ENCODE measurements around the gene HERPUD1.
A peak's percentile ranks its signal among the peaks of the same experiment; 100 is the strongest.

Gene HERPUD1

GRCh38 chr16:56916571-56917403 lies 15.2 kb upstream of the HERPUD1 start:
- H3K9me3 Mint-ChIP-seq = peaks cover 4% of the 10 kb centered on the region
- H3K4me3 Mint-ChIP-seq = peak overlapping the region; percentile 8
- peaks cover 37% of the 10 kb centered on the region for H3K4me1 Mint-ChIP-seq
- H3K27me3 Mint-ChIP-seq = peaks cover 66% of the 10 kb centered on the region
- peak overlapping the region; percentile 91 for H3K27ac Mint-ChIP-seq
- CTCF ChIA-PET = interaction anchor here (0.6 kb wide), 1 partner anchor 38 kb away, joined by 3 read pairs; no protein-coding TSS in a partner anchor
- peak; percentile 62 for DNase-seq
- H3K36me3 Mint-ChIP-seq = peaks cover 9% of the 10 kb centered on the region

DNA sequence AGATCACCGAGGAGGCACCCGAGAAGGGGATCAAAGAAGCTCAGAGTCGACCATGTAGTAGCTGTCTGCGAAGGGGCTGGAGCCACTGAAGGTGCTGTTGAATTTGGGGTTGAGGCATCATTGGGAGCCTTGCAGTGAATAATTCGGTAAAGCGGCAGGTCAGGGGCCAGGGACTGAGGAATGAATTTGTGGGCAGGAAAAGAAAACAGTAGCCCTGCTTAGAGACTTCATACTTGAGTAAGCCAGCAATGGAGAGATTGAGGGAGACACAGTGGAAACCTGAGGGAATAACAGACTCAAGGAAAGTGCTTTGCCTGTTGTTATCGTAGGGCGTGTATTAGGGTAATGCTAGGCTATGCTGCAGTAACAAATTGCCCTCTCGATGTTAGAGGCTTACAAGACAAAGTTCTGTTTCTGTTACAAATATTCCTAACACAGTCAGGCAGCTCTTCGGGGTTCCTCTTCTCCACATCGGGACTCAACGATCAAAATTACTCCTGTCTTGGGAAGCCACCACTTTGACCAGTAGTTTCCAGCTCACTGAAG lies 13.4 kb upstream of the HERPUD1 start:
- Mint-ChIP-seq H3K4me1 (peaks cover 28% of the 10 kb centered on the region), H3K4me3 (no peak overlapping the region), H3K36me3 (peaks cover 9% of the 10 kb centered on the region), H3K27me3 (peaks cover 55% of the 10 kb centered on the region), H3K9me3 (peaks cover 4% of the 10 kb centered on the region), H3K27ac (no peak overlapping the region)
- CTCF ChIA-PET = interaction anchor here (1.1 to 1.3 kb wide), 2 partner anchors 8 to 12 kb away, joined by 3 to 4 read pairs; no protein-coding TSS in a partner anchor
- DNase-seq = no peak

- Mint-ChIP-seq H3K27ac (no peak overlapping the region), H3K27me3 (peaks cover 48% of the 10 kb centered on the region), H3K9me3 (peaks cover 4% of the 10 kb centered on the region), H3K36me3 (peaks cover 9% of the 10 kb centered on the region), H3K4me3 (no peak overlapping the region), H3K4me1 (peaks cover 28% of the 10 kb centered on the region)
- no peak for DNase-seq
- CTCF ChIA-PET = interaction anchor here (0.6 to 1.3 kb wide), 3 partner anchors 9 to 25 kb away, joined by 3 to 4 read pairs (median 3); no protein-coding TSS in a partner anchor
These were observed 12.7 kb upstream of the HERPUD1 start for GRCh38 chr16:56919099-56919800.

DNA sequence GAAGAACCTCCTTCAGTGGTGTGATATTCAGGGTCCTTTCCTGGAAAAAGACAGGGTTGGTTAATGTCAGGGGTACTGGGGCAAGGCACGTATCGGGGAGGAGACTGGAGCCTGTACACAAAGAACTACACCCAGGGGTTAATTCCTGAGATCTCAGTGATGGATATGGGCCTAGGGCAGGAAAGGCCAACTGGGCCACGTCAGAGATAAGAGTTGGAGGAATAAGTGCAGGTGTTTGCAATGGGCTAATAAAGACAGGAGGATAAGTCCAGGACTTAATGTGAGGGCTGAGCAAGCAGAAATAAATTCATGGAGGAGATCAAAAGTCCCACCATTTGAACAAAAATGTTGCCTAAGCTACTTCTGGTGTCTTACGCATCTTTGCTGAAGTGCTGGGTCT lies 10.4 kb upstream of the HERPUD1 start:
- Mint-ChIP-seq H3K4me1 (peaks cover 25% of the 10 kb centered on the region), H3K27me3 (peaks cover 37% of the 10 kb centered on the region), H3K4me3 (no peak overlapping the region), H3K9me3 (peaks cover 4% of the 10 kb centered on the region), H3K27ac (no peak overlapping the region), H3K36me3 (peaks cover 8% of the 10 kb centered on the region)
- CTCF ChIA-PET = no interaction called here
- DNase-seq = no peak

- CTCF ChIA-PET = no interaction called here
- Mint-ChIP-seq H3K36me3 (no peaks in the 10 kb centered on the region), H3K4me3 (no peak overlapping the region), H3K9me3 (no peaks in the 10 kb centered on the region), H3K4me1 (peaks cover 6% of the 10 kb centered on the region), H3K27ac (no peak overlapping the region), H3K27me3 (peaks cover 26% of the 10 kb centered on the region)
- no peak for DNase-seq
These were observed 8.4 kb upstream of the HERPUD1 start for GRCh38 chr16:56923481-56924091.

DNA sequence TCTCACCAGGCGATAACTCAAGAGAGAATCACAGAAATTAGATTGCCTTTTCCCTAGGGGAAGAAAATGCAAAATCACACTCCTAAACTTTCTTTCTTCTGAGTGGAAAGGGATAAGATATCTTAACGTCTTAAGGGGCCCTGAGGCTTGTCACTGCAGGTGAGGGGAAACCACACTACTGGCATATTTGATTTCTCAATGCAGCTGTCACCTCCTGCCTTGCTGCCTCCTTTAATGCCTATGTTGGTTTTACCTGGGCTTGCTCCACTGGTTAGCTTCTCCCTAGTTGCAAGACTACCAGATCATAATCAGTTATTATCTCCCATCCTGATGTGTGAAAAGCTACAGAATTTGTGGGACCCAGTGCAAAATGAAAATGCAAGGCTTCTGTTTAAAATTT lies 4.5 kb upstream of the HERPUD1 start:
- CTCF ChIA-PET = interaction anchor here (0.9 kb wide), 1 partner anchor 67 kb away, joined by 4 read pairs; no protein-coding TSS in a partner anchor
- no peaks in the 10 kb centered on the region for H3K9me3 Mint-ChIP-seq
- peaks cover 1% of the 10 kb centered on the region for H3K36me3 Mint-ChIP-seq
- peaks cover 15% of the 10 kb centered on the region for H3K4me1 Mint-ChIP-seq
- no peak for DNase-seq
- peaks cover 6% of the 10 kb centered on the region for H3K27me3 Mint-ChIP-seq
- H3K27ac Mint-ChIP-seq = no peak overlapping the region
- H3K4me3 Mint-ChIP-seq = no peak overlapping the region

DNA sequence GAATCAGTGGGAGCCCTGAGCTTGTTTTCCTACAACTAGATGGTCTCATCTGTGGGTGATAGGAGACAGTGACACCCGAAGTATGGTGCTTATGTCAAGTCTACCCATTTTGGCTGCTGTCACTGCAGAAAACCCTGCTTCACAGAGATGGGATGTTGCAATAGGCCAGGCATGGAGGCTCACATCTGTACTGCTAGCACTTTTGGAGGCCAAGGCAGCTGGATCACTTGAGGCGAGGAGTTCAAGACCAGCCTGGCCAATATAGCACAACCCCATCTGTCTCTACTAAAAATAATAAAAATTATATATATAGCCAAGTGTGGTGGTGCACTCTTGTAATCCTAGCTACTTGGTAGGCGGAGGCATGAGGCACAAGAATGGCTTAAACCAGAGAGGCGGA lies 2.3 kb upstream of the HERPUD1 start:
- Mint-ChIP-seq H3K27ac (no peak overlapping the region), H3K36me3 (peaks cover 17% of the 10 kb centered on the region), H3K27me3 (peaks cover 4% of the 10 kb centered on the region), H3K4me1 (peaks cover 21% of the 10 kb centered on the region), H3K9me3 (no peaks in the 10 kb centered on the region), H3K4me3 (no peak overlapping the region)
- DNase-seq = no peak
- CTCF ChIA-PET = interaction anchor here (0.6 kb wide), 1 partner anchor 438 kb away, joined by 3 read pairs; no protein-coding TSS in a partner anchor

- Mint-ChIP-seq H3K36me3 (peaks cover 28% of the 10 kb centered on the region), H3K27me3 (peaks cover 4% of the 10 kb centered on the region), H3K4me3 (peak overlapping the region; percentile 99), H3K9me3 (no peaks in the 10 kb centered on the region), H3K4me1 (peaks cover 28% of the 10 kb centered on the region), H3K27ac (peak overlapping the region; percentile 99)
- DNase-seq = no peak
- CTCF ChIA-PET = interaction anchor here (0.7 to 1.6 kb wide), 2 partner anchors 11 to 64 kb away, joined by 4 read pairs; no protein-coding TSS in a partner anchor
These were observed 1.3 kb upstream of the HERPUD1 start for GRCh38 chr16:56930486-56931270.

GRCh38 chr16:56931271-56931891 lies 561 bp upstream of the HERPUD1 start:
- CTCF ChIA-PET = interaction anchor here (0.8 to 1.6 kb wide), 2 partner anchors 65 to 79 kb away, joined by 3 to 4 read pairs; no protein-coding TSS in a partner anchor
- Mint-ChIP-seq H3K4me3 (peak overlapping the region; percentile 99), H3K27ac (peak overlapping the region; percentile 99), H3K27me3 (peaks cover 4% of the 10 kb centered on the region), H3K9me3 (no peaks in the 10 kb centered on the region), H3K36me3 (peaks cover 34% of the 10 kb centered on the region), H3K4me1 (peaks cover 32% of the 10 kb centered on the region)
- no peak for DNase-seq

DNA sequence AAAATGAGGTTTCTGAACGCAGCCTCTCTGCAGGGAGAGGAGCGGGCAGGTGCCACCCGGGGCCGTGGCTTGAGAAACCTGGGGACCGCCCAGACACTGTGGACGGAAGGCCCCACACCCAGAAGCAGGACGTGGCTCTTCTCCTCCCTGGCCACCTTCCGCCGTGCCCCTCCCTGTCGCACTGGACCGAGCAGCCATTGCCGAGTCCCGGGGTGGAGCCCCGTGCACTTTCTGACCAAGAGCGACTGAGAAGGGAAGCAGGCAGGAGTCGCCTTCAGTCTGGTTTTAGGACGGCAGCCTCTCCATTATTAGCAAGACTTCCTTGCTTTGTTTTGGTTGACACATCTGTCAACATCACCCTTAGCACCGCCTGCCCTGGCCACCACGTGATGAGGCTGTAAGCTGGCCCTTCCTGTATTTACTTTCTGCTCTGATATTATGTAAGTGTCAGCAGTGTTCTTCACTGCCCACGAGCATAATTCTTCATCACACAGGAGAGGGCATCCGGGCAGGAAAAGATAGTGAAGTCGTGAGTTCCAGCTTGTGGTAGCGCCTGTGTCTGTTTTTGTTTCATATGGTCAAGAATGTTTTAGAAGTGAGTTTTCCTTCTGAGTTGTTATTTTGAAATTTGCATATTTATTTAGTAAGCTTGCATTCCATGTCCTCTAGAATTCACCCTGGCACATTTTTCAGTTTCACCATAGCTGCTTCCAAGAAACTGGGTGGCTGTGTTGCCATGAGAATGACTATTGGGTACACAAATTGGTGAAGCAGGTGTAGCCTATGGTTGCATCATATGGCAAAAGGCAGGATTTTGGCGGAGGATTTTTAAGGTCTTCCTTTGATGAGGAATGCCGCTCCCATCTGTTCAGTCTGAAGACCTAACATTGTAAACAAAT lies 1.0 kb downstream of the HERPUD1 start:
- Mint-ChIP-seq H3K9me3 (no peaks in the 10 kb centered on the region), H3K4me1 (peaks cover 48% of the 10 kb centered on the region), H3K4me3 (peak overlapping the region; percentile 99), H3K27ac (peak overlapping the region; percentile 99), H3K36me3 (peaks cover 49% of the 10 kb centered on the region), H3K27me3 (peaks cover 4% of the 10 kb centered on the region)
- peak; percentile 59 for DNase-seq
- CTCF ChIA-PET = interaction anchor here (1.2 to 1.3 kb wide), 2 partner anchors 31 to 66 kb away, joined by 4 read pairs; no protein-coding TSS in a partner anchor

- CTCF ChIA-PET = interaction anchor here (0.7 to 1.3 kb wide), 3 partner anchors 30 to 67 kb away, joined by 3 to 4 read pairs (median 4); no protein-coding TSS in a partner anchor
- Mint-ChIP-seq H3K9me3 (no peaks in the 10 kb centered on the region), H3K27me3 (peaks cover 4% of the 10 kb centered on the region), H3K36me3 (peaks cover 59% of the 10 kb centered on the region), H3K4me3 (peak overlapping the region; percentile 99), H3K4me1 (peaks cover 58% of the 10 kb centered on the region), H3K27ac (peak overlapping the region; percentile 99)
- DNase-seq = no peak
These were observed 2.1 kb downstream of the HERPUD1 start for GRCh38 chr16:56933828-56934598.

All from activated naive CD4-positive, alpha-beta T cell treated with anti-CD3 and anti-CD28 coated beads, Interleukin-2, amount 10 ng/mL, durations not matched to agents 7 days and 5 days (primary cell).